HepG2 (cell line): ENCODE data around the gene RIOK3. TPM values are rescaled to one million over a fixed set of nuclear protein-coding genes. Genes with fewer than 3 reads are reported as not detected.

Experiments
- AHDC1 ChIP-seq: sonication (generic); formaldehyde crosslinking; IDR thresholded peaks from 2 replicates; pipeline ENCODE4 v1.5.1; 2020; ENCODE audit warnings: mild to moderate bottlenecking, missing genetic modification reagents, borderline replicate concordance
- ARID2 ChIP-seq: sonication (generic); formaldehyde crosslinking; IDR thresholded peaks from 2 replicates; pipeline ENCODE4 v1.8.1; 2022; ENCODE audit warnings: mild to moderate bottlenecking, missing genetic modification reagents, borderline replicate concordance
- E2F1 ChIP-seq: sonication (generic); formaldehyde crosslinking; IDR thresholded peaks from 2 replicates; pipeline ENCODE4 v1.5.0; 2020; ENCODE audit warnings: missing genetic modification reagents
- POGZ ChIP-seq: sonication (generic); formaldehyde crosslinking; IDR thresholded peaks from 2 replicates; pipeline ENCODE4 v1.4.0; 2020; ENCODE audit warnings: mild to moderate bottlenecking, missing genetic modification reagents
- RAD21 ChIP-seq: fragments of 450-650 bp; formaldehyde crosslinking; IDR thresholded peaks from 2 replicates; pipeline ENCODE4 v1.5.0; 2020; ENCODE audit warnings: mild to moderate bottlenecking
- SIN3B ChIP-seq: fragments of 150-350 bp; IDR thresholded peaks from 2 replicates; pipeline ENCODE4 v1.6.1; 2014; ENCODE audit warnings: low read length
- YY1 ChIP-seq: IDR thresholded peaks from 2 replicates; pipeline ENCODE4 v1.6.1; 2011; ENCODE audit warnings: low read length, low read depth, moderate library complexity, mild to moderate bottlenecking; ENCODE audit not compliant: insufficient read depth, insufficient replicate concordance
- ZBTB3 ChIP-seq: sonication (generic); formaldehyde crosslinking; IDR thresholded peaks from 2 replicates; pipeline ENCODE4 v1.4.0; 2020; ENCODE audit warnings: low read depth, mild to moderate bottlenecking, moderate library complexity, missing genetic modification reagents, borderline replicate concordance
- ZBTB34 ChIP-seq: sonication (generic); formaldehyde crosslinking; IDR thresholded peaks from 2 replicates; pipeline ENCODE4 v1.8.0; 2022; ENCODE audit warnings: mild to moderate bottlenecking, missing genetic modification reagents
- ZBTB42 ChIP-seq: sonication (generic); formaldehyde crosslinking; IDR thresholded peaks from 2 replicates; pipeline ENCODE4 v1.5.0; 2020; ENCODE audit warnings: mild to moderate bottlenecking, missing genetic modification reagents
- ZBTB7B ChIP-seq: sonication (generic); formaldehyde crosslinking; IDR thresholded peaks from 2 replicates; pipeline ENCODE4 v1.4.0; 2020; ENCODE audit warnings: missing genetic modification reagents
- ZFP41 ChIP-seq: sonication (generic); formaldehyde crosslinking; IDR thresholded peaks from 2 replicates; pipeline ENCODE4 v1.4.0; 2020; ENCODE audit warnings: mild to moderate bottlenecking, missing genetic modification reagents, borderline replicate concordance
- ZNF350 ChIP-seq: sonication (generic); formaldehyde crosslinking; IDR thresholded peaks from 2 replicates; pipeline ENCODE4 v1.4.0; 2020; ENCODE audit warnings: mild to moderate bottlenecking, low read depth, missing genetic modification reagents, borderline replicate concordance
- ZNF496 ChIP-seq: sonication (generic); formaldehyde crosslinking; IDR thresholded peaks from 2 replicates; pipeline ENCODE4 v1.8.1; 2023; ENCODE audit warnings: mild to moderate bottlenecking, moderate library complexity, missing genetic modification reagents; ENCODE audit not compliant: insufficient replicate concordance
- polyA plus RNA-seq, 8 experiments: library from polyadenylated mRNA; depleted of rRNA in 3 of 8; stranded (reverse) in 7 of 8; unstranded in 1 of 8; fragments of >200 nt; fragmentation: Illumina TruSeq in 4 of 8; extraction: Trizol in 4 of 8; gene quantifications; 2 replicates each; pipeline versions ENCODE4 v1.2.1 to v1.2.3, GENCODE V29; 2011 to 2016; ENCODE audit warnings: low read depth in 4 of 8, missing spikeins in 1 of 8, mixed read lengths in 1 of 8; ENCODE audit not compliant: insufficient read depth in 1 of 8
- total RNA-seq, 5 experiments: library from RNA; depleted of rRNA; stranded (reverse); fragments of >200 nt; fragmentation: Illumina TruSeq; extraction: Trizol; gene quantifications; 2 replicates each; pipeline ENCODE4 v1.2.3, GENCODE V29; 2016; ENCODE audit warnings: low read depth in 1 of 5
- TF ChIP-seq, protein P1 (sequence below): sonication (generic); formaldehyde crosslinking; IDR thresholded peaks from 2 replicates; pipeline ENCODE4 v1.5.1; 2020; ENCODE audit warnings: missing genetic modification reagents, mild to moderate bottlenecking, borderline replicate concordance
- TF ChIP-seq, protein P2 (sequence below): sonication (generic); formaldehyde crosslinking; IDR thresholded peaks from 2 replicates; pipeline ENCODE4 v1.4.0; 2020; ENCODE audit warnings: mild to moderate bottlenecking, missing genetic modification reagents

RIOK3 gene
- total and polyA plus RNA-seq, 2 of the 13 experiments (the other 11 are each of a cell fraction or from before 2014, with no cell fraction given): 26.7 to 36.0 TPM

- TF ChIP-seq ZFP41 (CRISPR knock-in tag): no peak
- peak; percentile 72 for TF ChIP-seq RAD21 (CRISPR knock-in tag)
- no peak for TF ChIP-seq ZNF496 (CRISPR knock-in tag)
- no peak for TF ChIP-seq ZBTB42 (CRISPR knock-in tag)
- TF ChIP-seq, protein P1, sequence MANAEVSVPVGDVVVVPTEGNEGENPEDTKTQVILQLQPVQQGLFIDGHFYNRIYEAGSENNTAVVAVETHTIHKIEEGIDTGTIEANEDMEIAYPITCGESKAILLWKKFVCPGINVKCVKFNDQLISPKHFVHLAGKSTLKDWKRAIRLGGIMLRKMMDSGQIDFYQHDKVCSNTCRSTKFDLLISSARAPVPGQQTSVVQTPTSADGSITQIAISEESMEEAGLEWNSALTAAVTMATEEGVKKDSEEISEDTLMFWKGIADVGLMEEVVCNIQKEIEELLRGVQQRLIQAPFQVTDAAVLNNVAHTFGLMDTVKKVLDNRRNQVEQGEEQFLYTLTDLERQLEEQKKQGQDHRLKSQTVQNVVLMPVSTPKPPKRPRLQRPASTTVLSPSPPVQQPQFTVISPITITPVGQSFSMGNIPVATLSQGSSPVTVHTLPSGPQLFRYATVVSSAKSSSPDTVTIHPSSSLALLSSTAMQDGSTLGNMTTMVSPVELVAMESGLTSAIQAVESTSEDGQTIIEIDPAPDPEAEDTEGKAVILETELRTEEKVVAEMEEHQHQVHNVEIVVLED: no peak
- no peak for TF ChIP-seq ZBTB3
- TF ChIP-seq ZBTB34 (CRISPR knock-in tag): no peak
- TF ChIP-seq AHDC1 (CRISPR knock-in tag): no peak
- TF ChIP-seq YY1: no peak
- no peak for TF ChIP-seq E2F1 (CRISPR knock-in tag)
- TF ChIP-seq, protein P2, sequence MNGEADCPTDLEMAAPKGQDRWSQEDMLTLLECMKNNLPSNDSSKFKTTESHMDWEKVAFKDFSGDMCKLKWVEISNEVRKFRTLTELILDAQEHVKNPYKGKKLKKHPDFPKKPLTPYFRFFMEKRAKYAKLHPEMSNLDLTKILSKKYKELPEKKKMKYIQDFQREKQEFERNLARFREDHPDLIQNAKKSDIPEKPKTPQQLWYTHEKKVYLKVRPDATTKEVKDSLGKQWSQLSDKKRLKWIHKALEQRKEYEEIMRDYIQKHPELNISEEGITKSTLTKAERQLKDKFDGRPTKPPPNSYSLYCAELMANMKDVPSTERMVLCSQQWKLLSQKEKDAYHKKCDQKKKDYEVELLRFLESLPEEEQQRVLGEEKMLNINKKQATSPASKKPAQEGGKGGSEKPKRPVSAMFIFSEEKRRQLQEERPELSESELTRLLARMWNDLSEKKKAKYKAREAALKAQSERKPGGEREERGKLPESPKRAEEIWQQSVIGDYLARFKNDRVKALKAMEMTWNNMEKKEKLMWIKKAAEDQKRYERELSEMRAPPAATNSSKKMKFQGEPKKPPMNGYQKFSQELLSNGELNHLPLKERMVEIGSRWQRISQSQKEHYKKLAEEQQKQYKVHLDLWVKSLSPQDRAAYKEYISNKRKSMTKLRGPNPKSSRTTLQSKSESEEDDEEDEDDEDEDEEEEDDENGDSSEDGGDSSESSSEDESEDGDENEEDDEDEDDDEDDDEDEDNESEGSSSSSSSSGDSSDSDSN (CRISPR knock-in tag): no peak
- no peak for TF ChIP-seq ZBTB7B (CRISPR knock-in tag)
- TF ChIP-seq ZNF350 (CRISPR knock-in tag): no peak
- TF ChIP-seq ARID2 (CRISPR knock-in tag): no peak
- TF ChIP-seq SIN3B: no peak
- no peak for TF ChIP-seq POGZ (CRISPR knock-in tag)
These were observed 62.9 kb downstream of the RIOK3 start (continued) for GRCh38 chr18:23515911-23516546.
